ENCODE results near the gene GNPTG. TPM values are rescaled to one million over a fixed set of nuclear protein-coding genes. Genes with fewer than 3 reads are reported as not detected.

GNPTG gene
- total RNA-seq, 1 donor from 2014 or later, result 40.2 TPM

DNA sequence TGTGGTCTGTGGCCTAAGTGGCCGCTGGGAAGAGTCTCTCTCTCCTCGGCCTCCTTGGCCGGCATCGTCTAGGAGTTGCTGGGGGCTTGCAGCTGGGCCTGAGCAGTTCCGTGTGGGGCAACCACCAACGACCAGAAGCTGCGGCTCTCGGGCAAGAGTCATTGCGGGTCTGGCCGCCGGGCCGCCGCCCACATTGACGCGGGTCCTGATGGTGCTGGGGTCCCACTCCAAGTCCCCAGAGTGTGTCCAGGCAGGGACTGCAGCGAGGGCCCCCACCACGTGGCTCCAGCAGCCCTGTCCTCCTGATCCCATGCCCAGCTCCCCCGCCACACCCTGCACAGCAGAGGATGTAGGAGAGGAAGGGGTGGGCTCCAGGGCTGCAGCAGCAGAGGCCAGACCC lies 31.8 kb downstream of the GNPTG start:
- peaks cover 10% of the 10 kb centered on the region for H3K4me1 Mint-ChIP-seq
- H3K36me3 Mint-ChIP-seq (ENCODE audit: low read depth), result peaks cover 44% of the 10 kb centered on the region
- intact Hi-C loops (cut with micrococcal nuclease), result no loop called here
- ATAC-seq (ENCODE audit: low read depth) (no peak), DNase-seq (no peak)
- TF ChIP-seq CTCF (IDR thresholded peaks at IDR 0.05), result no peak
- H3K27ac Mint-ChIP-seq, result no peak overlapping the region
- H3K4me3 Mint-ChIP-seq, result no peak overlapping the region
- no peaks in the 10 kb centered on the region for H3K9me3 Mint-ChIP-seq
- H3K27me3 Mint-ChIP-seq, result no peaks in the 10 kb centered on the region
- ChIA-PET CTCF (no interaction called here), POLR2A (no interaction called here)

GRCh38 chr16:1385232-1385631 lies 33.5 kb downstream of the GNPTG start:
- CTCF ChIA-PET, result no interaction called here
- no peak overlapping the region for H3K4me3 Mint-ChIP-seq
- no peak overlapping the region for H3K27ac Mint-ChIP-seq
- POLR2A ChIA-PET, result no interaction called here
- intact Hi-C loops (cut with micrococcal nuclease), result no loop called here
- H3K27me3 Mint-ChIP-seq, result no peaks in the 10 kb centered on the region
- TF ChIP-seq CTCF (IDR thresholded peaks at IDR 0.05), result no peak
- peaks cover 49% of the 10 kb centered on the region for H3K36me3 Mint-ChIP-seq (ENCODE audit: low read depth)
- no peak for DNase-seq
- no peak for ATAC-seq (ENCODE audit: low read depth)
- no peaks in the 10 kb centered on the region for H3K9me3 Mint-ChIP-seq
- peaks cover 2% of the 10 kb centered on the region for H3K4me1 Mint-ChIP-seq

- no peak for ATAC-seq (ENCODE audit: low read depth)
- CTCF ChIA-PET, result interaction anchor here (1.0 kb wide), 1 partner anchor 24 kb away, joined by 3 read pairs; no protein-coding TSS in a partner anchor
Measured at GRCh38 chr16:1387331-1387730, 35.6 kb downstream of the GNPTG start.

GRCh38 chr16:1389762-1390161 lies 38.0 kb downstream of the GNPTG start:
- POLR2A ChIA-PET, result no interaction called here
- no peaks in the 10 kb centered on the region for H3K27me3 Mint-ChIP-seq

More at GRCh38 chr16:1387331-1387730, 35.6 kb downstream of the GNPTG start:
- DNase-seq, result no peak
- intact Hi-C loops (cut with micrococcal nuclease), result no loop called here
- no peaks in the 10 kb centered on the region for H3K9me3 Mint-ChIP-seq
- H3K36me3 Mint-ChIP-seq (ENCODE audit: low read depth), result peaks cover 49% of the 10 kb centered on the region
- no peak for TF ChIP-seq CTCF (IDR thresholded peaks at IDR 0.05)
- H3K4me1 Mint-ChIP-seq, result no peaks in the 10 kb centered on the region
- no peak overlapping the region for H3K27ac Mint-ChIP-seq
- no peaks in the 10 kb centered on the region for H3K27me3 Mint-ChIP-seq
- POLR2A ChIA-PET, result no interaction called here
- H3K4me3 Mint-ChIP-seq, result no peak overlapping the region

GRCh38 chr16:1390239-1390779 lies 38.6 kb downstream of the GNPTG start:
- no peak for DNase-seq
- Mint-ChIP-seq H3K9me3 (no peaks in the 10 kb centered on the region), H3K4me3 (no peak overlapping the region), H3K4me1 (no peaks in the 10 kb centered on the region), H3K27ac (no peak overlapping the region), H3K27me3 (no peaks in the 10 kb centered on the region), H3K36me3 (ENCODE audit: low read depth) (peaks cover 52% of the 10 kb centered on the region)
- ChIA-PET POLR2A (no interaction called here), CTCF (no interaction called here)
- intact Hi-C loops (cut with micrococcal nuclease), result no loop called here
- ATAC-seq (ENCODE audit: low read depth), result no peak
- no peak for TF ChIP-seq CTCF (IDR thresholded peaks at IDR 0.05)

More at GRCh38 chr16:1389762-1390161, 38.0 kb downstream of the GNPTG start:
- intact Hi-C loops (cut with micrococcal nuclease), result no loop called here
- Mint-ChIP-seq H3K27ac (no peak overlapping the region), H3K4me1 (no peaks in the 10 kb centered on the region), H3K4me3 (no peak overlapping the region), H3K36me3 (ENCODE audit: low read depth) (peaks cover 55% of the 10 kb centered on the region), H3K9me3 (no peaks in the 10 kb centered on the region)
- CTCF ChIA-PET, result no interaction called here
- DNase-seq (no peak), ATAC-seq (ENCODE audit: low read depth) (no peak)
- no peak for TF ChIP-seq CTCF (IDR thresholded peaks at IDR 0.05)
